CD4-positive, alpha-beta T cell (primary cell): ENCODE measurements around the gene BTRC. TPM values are rescaled to one million over a fixed set of nuclear protein-coding genes. Genes with fewer than 3 reads are reported as not detected.

Source experiments
- ATAC-seq: fragments of 200-7000 bp; cut with Tn5 transposase; one replicate; pipeline ENCODE4 v1.10.0; 2022; ENCODE audit warnings: mild to moderate bottlenecking; ENCODE audit not compliant: poor library complexity
- CTCF ChIA-PET: fragments of 350-600 bp; sonication (Branson Sonifier 250); formaldehyde crosslinking; loops from one replicate; lab custom pipeline; 2021; ENCODE audit warnings: antibody characterized with exemption, inconsistent platforms; lab: Charles Lee
- POLR2A ChIA-PET: fragments of 350-600 bp; sonication (Branson Sonifier 250); formaldehyde crosslinking; loops from one replicate; lab custom pipeline; 2021; ENCODE audit warnings: antibody characterized with exemption, inconsistent platforms; lab: Charles Lee
- DNase-seq, 14 experiments: peaks; one replicate each; pipeline ENCODE4 v3.0.0-alpha.2; 2013 to 2020; ENCODE audit warnings: mixed read lengths in 2 of 14
- H3K27ac ChIP-seq, 2 donors: one replicate each; pipeline versions ENCODE4 v1.5.1 to v1.7.0; 2013; ENCODE audit warnings: low read length in 2 of 2, low read depth in 1 of 2, mild to moderate bottlenecking in 1 of 2
- H3K27me3 ChIP-seq, 2 experiments: 1 replicate in 1 of 2; 2 replicates in 1 of 2; pipeline versions ENCODE4 v1.6.1 to v1.7.0; 2013; ENCODE audit warnings: low read length in 2 of 2, control low read depth in 1 of 2, mild to moderate bottlenecking in 1 of 2, moderate library complexity in 1 of 2; ENCODE audit not compliant: insufficient read depth in 2 of 2, control insufficient read depth in 1 of 2
- H3K36me3 ChIP-seq: one replicate; pipeline ENCODE4 v1.6.1; 2013; ENCODE audit warnings: low read length, control low read depth; ENCODE audit not compliant: insufficient read depth
- H3K4me1 ChIP-seq: one replicate; pipeline ENCODE4 v1.6.1; 2013; ENCODE audit warnings: low read length, control low read depth; ENCODE audit not compliant: insufficient read depth
- H3K4me3 ChIP-seq: one replicate; pipeline ENCODE4 v1.5.1; 2013; ENCODE audit warnings: mild to moderate bottlenecking, low read length, moderate library complexity
- H3K9me3 ChIP-seq, 2 experiments: 1 replicate in 1 of 2; 2 replicates in 1 of 2; pipeline versions ENCODE4 v1.6.1 to v1.7.0; 2013; ENCODE audit warnings: low read length in 2 of 2, mild to moderate bottlenecking in 2 of 2, control low read depth in 1 of 2, moderate library complexity in 1 of 2; ENCODE audit not compliant: control insufficient read depth in 1 of 2, insufficient read depth in 1 of 2
- H3K27ac Mint-ChIP-seq: one replicate; pipeline ENCODE4 v1.8.0; 2020; ENCODE audit warnings: mixed read lengths
- H3K27me3 Mint-ChIP-seq: one replicate; pipeline ENCODE4 v1.8.0; 2021; ENCODE audit warnings: mixed read lengths
- H3K36me3 Mint-ChIP-seq: one replicate; pipeline ENCODE4 v1.8.0; 2021; ENCODE audit warnings: low read depth, mixed read lengths
- H3K4me1 Mint-ChIP-seq: one replicate; pipeline ENCODE4 v1.8.0; 2021; ENCODE audit warnings: low read depth, mixed read lengths
- H3K4me3 Mint-ChIP-seq: one replicate; pipeline ENCODE4 v1.8.0; 2020; ENCODE audit warnings: mild to moderate bottlenecking, mixed read lengths
- H3K9me3 Mint-ChIP-seq: one replicate; pipeline ENCODE4 v1.8.0; 2020; ENCODE audit warnings: mixed read lengths
- intact Hi-C, 2 experiments: fragments of 100-400 bp; cut with DNase I in 1 of 2; cut with micrococcal nuclease in 1 of 2; formaldehyde crosslinking; loops; one replicate each; pipeline versions ENCODE4 v1.15.1 to v1.9.0; 2023 to 2025; cut with DNase I, micrococcal nuclease
- total RNA-seq, 174 experiments: library from RNA in 2 of 174; stranded (reverse) in 2 of 174; gene quantifications; one replicate each; pipeline ENCODE4 v1.2.3 and lab custom pipeline; 2021 to 2026
- TF ChIP-seq, protein P1 (sequence below): fragments of 200-600 bp; IDR thresholded peaks from one replicate; pipeline ENCODE4 v1.8.0; 2022; ENCODE audit warnings: antibody characterized with exemption, mild to moderate bottlenecking

Gene BTRC
- total RNA-seq, 2 experiments from 2014 or later, result 13.1 to 13.2 TPM

DNA sequence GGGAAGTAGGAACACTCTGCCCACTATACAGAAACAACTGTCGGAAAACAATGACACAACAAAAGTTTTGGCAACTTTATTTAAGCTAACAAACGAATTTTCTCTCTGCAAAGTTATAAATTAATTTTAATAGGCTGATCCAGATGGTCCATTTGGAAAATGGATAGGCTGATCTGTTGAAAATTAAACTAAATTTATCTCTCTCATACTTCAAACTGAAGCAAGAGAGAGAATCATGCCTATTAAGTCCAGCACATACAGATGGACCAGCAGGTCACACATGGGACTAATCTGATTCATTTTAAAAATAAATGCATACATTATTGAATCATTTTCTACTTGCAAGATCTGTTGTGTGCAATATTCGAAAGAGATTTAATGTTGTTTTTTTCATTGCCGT, 110.1 kb downstream of the BTRC start:
- Histone ChIP-seq H3K27me3 (no peaks in the 10 kb centered on the region), H3K27ac (no peak overlapping the region), H3K4me1 (no peaks in the 10 kb centered on the region), H3K9me3 (no peaks in the 10 kb centered on the region), H3K36me3 (no peaks in the 10 kb centered on the region), H3K4me3 (no peak overlapping the region)
- H3K9me3 Mint-ChIP-seq, result no peaks in the 10 kb centered on the region
- DNase-seq (no peak), ATAC-seq (no peak)
- H3K4me1 Mint-ChIP-seq, result peaks cover 17% of the 10 kb centered on the region
- H3K27me3 Mint-ChIP-seq, result no peaks in the 10 kb centered on the region
- intact Hi-C loops, result loop anchor here in 1 of 2 experiments (10.0 kb wide), 1 partner anchor 159 kb away; no protein-coding TSS in a partner anchor
- H3K4me3 Mint-ChIP-seq, result no peak overlapping the region
- peaks cover 7% of the 10 kb centered on the region for H3K36me3 Mint-ChIP-seq
- ChIA-PET CTCF (no interaction called here), POLR2A (no interaction called here)
- H3K27ac Mint-ChIP-seq, result no peak overlapping the region
- TF ChIP-seq, protein P1, sequence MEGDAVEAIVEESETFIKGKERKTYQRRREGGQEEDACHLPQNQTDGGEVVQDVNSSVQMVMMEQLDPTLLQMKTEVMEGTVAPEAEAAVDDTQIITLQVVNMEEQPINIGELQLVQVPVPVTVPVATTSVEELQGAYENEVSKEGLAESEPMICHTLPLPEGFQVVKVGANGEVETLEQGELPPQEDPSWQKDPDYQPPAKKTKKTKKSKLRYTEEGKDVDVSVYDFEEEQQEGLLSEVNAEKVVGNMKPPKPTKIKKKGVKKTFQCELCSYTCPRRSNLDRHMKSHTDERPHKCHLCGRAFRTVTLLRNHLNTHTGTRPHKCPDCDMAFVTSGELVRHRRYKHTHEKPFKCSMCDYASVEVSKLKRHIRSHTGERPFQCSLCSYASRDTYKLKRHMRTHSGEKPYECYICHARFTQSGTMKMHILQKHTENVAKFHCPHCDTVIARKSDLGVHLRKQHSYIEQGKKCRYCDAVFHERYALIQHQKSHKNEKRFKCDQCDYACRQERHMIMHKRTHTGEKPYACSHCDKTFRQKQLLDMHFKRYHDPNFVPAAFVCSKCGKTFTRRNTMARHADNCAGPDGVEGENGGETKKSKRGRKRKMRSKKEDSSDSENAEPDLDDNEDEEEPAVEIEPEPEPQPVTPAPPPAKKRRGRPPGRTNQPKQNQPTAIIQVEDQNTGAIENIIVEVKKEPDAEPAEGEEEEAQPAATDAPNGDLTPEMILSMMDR, result no peak

DNA sequence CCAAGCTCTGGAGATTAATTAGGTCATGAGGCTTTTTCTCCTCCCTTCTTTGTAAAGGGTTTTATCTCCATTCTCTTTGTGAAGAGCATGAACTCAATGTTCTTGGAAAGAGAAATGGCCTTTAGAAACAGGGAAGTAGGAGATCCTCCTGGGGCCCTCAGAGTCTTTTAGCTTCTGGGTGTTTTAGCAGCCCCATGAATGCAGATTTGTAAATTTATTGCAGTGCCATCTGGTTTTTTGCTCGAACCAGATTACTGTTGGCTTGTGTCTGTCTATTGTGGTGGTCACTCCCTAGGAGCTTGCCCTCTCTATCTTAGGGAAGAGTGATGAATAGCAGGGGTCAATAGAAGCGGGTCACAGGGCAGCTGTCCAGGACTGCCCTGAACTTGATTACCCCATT, 110.6 kb downstream of the BTRC start:
- no peaks in the 10 kb centered on the region for H3K4me1 ChIP-seq
- no peaks in the 10 kb centered on the region for H3K27me3 Mint-ChIP-seq
- no peaks in the 10 kb centered on the region for H3K27me3 ChIP-seq
- H3K4me1 Mint-ChIP-seq, result peaks cover 17% of the 10 kb centered on the region
- no peaks in the 10 kb centered on the region for H3K9me3 Mint-ChIP-seq
- no peak overlapping the region for H3K4me3 ChIP-seq
- POLR2A ChIA-PET, result no interaction called here
- no peak for DNase-seq
- H3K36me3 ChIP-seq, result no peaks in the 10 kb centered on the region
- CTCF ChIA-PET, result interaction anchor here (1.4 kb wide), 1 partner anchor 250 kb away, joined by 3 read pairs; no protein-coding TSS in a partner anchor
- TF ChIP-seq, protein P1, result no peak
- intact Hi-C loops, result loop anchor here in 1 of 2 experiments (10.0 kb wide), 1 partner anchor 160 kb away; no protein-coding TSS in a partner anchor
- H3K4me3 Mint-ChIP-seq, result no peak overlapping the region
- H3K27ac ChIP-seq, result no peak overlapping the region
- no peak for ATAC-seq
- H3K36me3 Mint-ChIP-seq, result peaks cover 7% of the 10 kb centered on the region
- no peaks in the 10 kb centered on the region for H3K9me3 ChIP-seq
- no peak overlapping the region for H3K27ac Mint-ChIP-seq

DNA sequence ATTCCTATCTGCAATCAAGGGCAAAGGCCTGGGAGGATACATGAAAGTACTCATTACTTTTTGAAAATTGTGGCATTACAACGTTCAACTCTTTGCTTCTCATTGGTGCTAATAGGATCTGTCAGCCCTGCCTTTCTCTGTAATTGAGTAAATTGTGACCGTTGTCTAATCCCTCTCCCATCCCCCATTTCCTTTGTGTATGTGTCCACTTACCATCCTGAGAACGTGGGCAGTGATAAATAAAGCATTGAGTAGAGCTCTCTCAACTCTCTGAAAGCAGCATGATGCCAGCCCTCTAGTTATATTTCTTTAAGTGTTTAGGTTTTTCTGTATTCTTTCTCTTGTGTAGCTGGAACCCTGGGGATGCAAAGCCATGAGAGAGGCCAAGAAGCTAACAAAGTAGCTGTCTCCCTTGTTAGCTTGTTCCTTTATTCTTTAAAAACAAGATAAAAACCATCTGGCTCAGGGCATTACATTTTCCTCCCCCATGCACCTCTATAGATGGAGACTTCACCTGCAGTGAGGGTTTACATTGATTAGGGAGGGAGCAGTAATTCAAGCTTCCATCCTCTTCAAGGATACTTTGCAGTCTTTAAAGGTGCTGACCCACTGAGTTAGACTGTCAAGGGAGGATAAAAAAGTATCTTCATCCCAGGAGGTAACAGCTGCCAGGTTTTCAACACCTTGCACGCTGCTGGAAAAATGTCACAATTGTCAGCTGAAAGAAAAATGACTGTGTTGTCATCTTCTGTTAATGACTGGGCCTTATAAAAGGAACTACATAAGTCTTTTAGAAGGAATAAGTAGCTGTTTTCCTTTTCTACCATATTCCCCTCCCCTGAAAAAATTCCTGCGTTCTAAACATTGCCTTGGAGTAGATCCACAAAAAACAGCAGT, 112.3 kb downstream of the BTRC start:
- Mint-ChIP-seq H3K27me3 (no peaks in the 10 kb centered on the region), H3K4me3 (no peak overlapping the region), H3K36me3 (peaks cover 7% of the 10 kb centered on the region), H3K4me1 (peaks cover 17% of the 10 kb centered on the region), H3K27ac (no peak overlapping the region), H3K9me3 (no peaks in the 10 kb centered on the region)
- Histone ChIP-seq H3K27me3 (no peaks in the 10 kb centered on the region), H3K27ac (no peak overlapping the region), H3K4me3 (no peak overlapping the region), H3K4me1 (no peaks in the 10 kb centered on the region), H3K9me3 (no peaks in the 10 kb centered on the region), H3K36me3 (no peaks in the 10 kb centered on the region)
- ATAC-seq (no peak), DNase-seq (no peak)
- POLR2A ChIA-PET, result interaction anchor here (0.6 to 1.0 kb wide), 3 partner anchors 33 to 379 kb away, joined by 3 to 4 read pairs (median 4); no protein-coding TSS in a partner anchor
- intact Hi-C loops, result loop anchor here in 1 of 2 experiments (1.0 to 10.0 kb wide), 2 partner anchors 161 to 252 kb away; no protein-coding TSS in a partner anchor
- TF ChIP-seq, protein P1, result no peak
- CTCF ChIA-PET, result interaction anchor here (0.8 to 3.1 kb wide), 13 partner anchors 10 to 256 kb away, joined by 3 to 19 read pairs (median 5); no protein-coding TSS in a partner anchor
